Measurements from ENCODE around the gene COL5A1.
A peak's percentile ranks its signal among the peaks of the same experiment; 100 is the strongest.

The COL5A1 gene

GRCh38 chr9:134827993-134828392 lies 186.4 kb downstream of the COL5A1 start:
- no peak overlapping the region for H3K14ac ChIP-seq (ENCODE audit: low read length in 2 of 2)
- no peaks in the 10 kb centered on the region for H3K4me1 ChIP-seq (ENCODE audit: control insufficient read depth, insufficient read depth, low read depth, low read length)
- H3K9me3 ChIP-seq (ENCODE audit: control insufficient read depth, low read length), result no peaks in the 10 kb centered on the region
- no peak overlapping the region for H3K4me3 ChIP-seq (ENCODE audit: insufficient read depth in 1 of 2, low read depth in 1 of 2, low read length in 2 of 2)
- no peak for DNase-seq
- H3K36me3 ChIP-seq (ENCODE audit: control insufficient read depth in 1 of 2, insufficient read depth in 2 of 2, low read depth in 1 of 2, low read length in 2 of 2), result peaks cover 87 to 95% of the 10 kb centered on the region in 2 experiments
- no peak overlapping the region for H3K18ac ChIP-seq (ENCODE audit: low read depth in 1 of 2, low read length in 2 of 2)
- H3K23ac ChIP-seq (ENCODE audit: low read length in 2 of 2), result no peak overlapping the region
- H4K91ac ChIP-seq (ENCODE audit: low read length), result peak overlapping the region; percentile 34
- no peak overlapping the region for H2BK120ac ChIP-seq (ENCODE audit: low read depth, low read length)
- H2BK12ac ChIP-seq (ENCODE audit: low read length in 2 of 2), result no peak overlapping the region
- no peak overlapping the region for H2BK15ac ChIP-seq (ENCODE audit: low read depth, poor library complexity, severe bottlenecking)
- no peaks in the 10 kb centered on the region for H3K27me3 ChIP-seq (ENCODE audit: control insufficient read depth in 1 of 2, insufficient read depth in 1 of 2, low read length in 2 of 2)
- H3K27ac ChIP-seq (ENCODE audit: low read length, poor library complexity, severe bottlenecking), result no peak overlapping the region
- no peak overlapping the region for H2AFZ ChIP-seq (ENCODE audit: low read depth, low read length)
- 97% methylated on average over 12 of the region's 12 CpGs for WGBS
- no peak overlapping the region for H3K4me2 ChIP-seq (ENCODE audit: low read length, poor library complexity, severe bottlenecking)
- H2AK5ac ChIP-seq (ENCODE audit: low read length, severe bottlenecking), result no peak overlapping the region
- H2BK5ac ChIP-seq (ENCODE audit: low read depth, low read length, poor library complexity, severe bottlenecking), result no peak overlapping the region
- H3K4ac ChIP-seq (ENCODE audit: low read depth in 1 of 2, low read length in 2 of 2), result no peak overlapping the region
- no peaks in the 10 kb centered on the region for H3K79me1 ChIP-seq (replicated peaks; ENCODE audit: low read length, poor library complexity, severe bottlenecking)
- no peak overlapping the region for H3K9ac ChIP-seq (ENCODE audit: low read length)
- H4K8ac ChIP-seq (ENCODE audit: low read length), result no peak overlapping the region

GRCh38 chr9:134828892-134829291 lies 187.3 kb downstream of the COL5A1 start:
- Histone ChIP-seq H3K14ac (ENCODE audit: low read length in 2 of 2) (no peak overlapping the region), H3K27me3 (ENCODE audit: control insufficient read depth in 1 of 2, insufficient read depth in 1 of 2, low read length in 2 of 2) (no peaks in the 10 kb centered on the region), H3K36me3 (ENCODE audit: control insufficient read depth in 1 of 2, insufficient read depth in 2 of 2, low read depth in 1 of 2, low read length in 2 of 2) (peaks cover 86 to 95% of the 10 kb centered on the region in 2 experiments), H4K91ac (ENCODE audit: low read length) (no peak overlapping the region), H3K79me1 (replicated peaks; ENCODE audit: low read length, poor library complexity, severe bottlenecking) (no peaks in the 10 kb centered on the region), H3K4me1 (ENCODE audit: control insufficient read depth, insufficient read depth, low read depth, low read length) (no peaks in the 10 kb centered on the region), H3K18ac (ENCODE audit: low read depth in 1 of 2, low read length in 2 of 2) (peak overlapping the region in 1 of 2 experiments; percentile 4), H2BK120ac (ENCODE audit: low read depth, low read length) (no peak overlapping the region), H2BK15ac (ENCODE audit: low read depth, poor library complexity, severe bottlenecking) (no peak overlapping the region), H3K4me2 (ENCODE audit: low read length, poor library complexity, severe bottlenecking) (no peak overlapping the region), H2AK5ac (ENCODE audit: low read length, severe bottlenecking) (no peak overlapping the region), H3K4me3 (ENCODE audit: insufficient read depth in 1 of 2, low read depth in 1 of 2, low read length in 2 of 2) (no peak overlapping the region), H2BK5ac (ENCODE audit: low read depth, low read length, poor library complexity, severe bottlenecking) (no peak overlapping the region), H3K9me3 (ENCODE audit: control insufficient read depth, low read length) (no peaks in the 10 kb centered on the region), H3K27ac (ENCODE audit: low read length, poor library complexity, severe bottlenecking) (no peak overlapping the region), H3K9ac (ENCODE audit: low read length) (no peak overlapping the region), H4K8ac (ENCODE audit: low read length) (no peak overlapping the region), H2AFZ (ENCODE audit: low read depth, low read length) (no peak overlapping the region), H3K4ac (ENCODE audit: low read depth in 1 of 2, low read length in 2 of 2) (no peak overlapping the region), H3K23ac (ENCODE audit: low read length in 2 of 2) (no peak overlapping the region), H2BK12ac (ENCODE audit: low read length in 2 of 2) (no peak overlapping the region)
- 89% methylated on average over 11 of the region's 11 CpGs for WGBS
- DNase-seq, result no peak

- Histone ChIP-seq H2BK120ac (ENCODE audit: low read depth, low read length) (no peak overlapping the region), H3K4me2 (ENCODE audit: low read length, poor library complexity, severe bottlenecking) (no peak overlapping the region), H3K36me3 (ENCODE audit: control insufficient read depth in 1 of 2, insufficient read depth in 2 of 2, low read depth in 1 of 2, low read length in 2 of 2) (peaks cover 86 to 95% of the 10 kb centered on the region in 2 experiments), H3K14ac (ENCODE audit: low read length in 2 of 2) (no peak overlapping the region), H2BK15ac (ENCODE audit: low read depth, poor library complexity, severe bottlenecking) (no peak overlapping the region), H3K9ac (ENCODE audit: low read length) (no peak overlapping the region), H2BK12ac (ENCODE audit: low read length in 2 of 2) (no peak overlapping the region), H2AK5ac (ENCODE audit: low read length, severe bottlenecking) (no peak overlapping the region), H3K27ac (ENCODE audit: low read length, poor library complexity, severe bottlenecking) (no peak overlapping the region), H3K18ac (ENCODE audit: low read depth in 1 of 2, low read length in 2 of 2) (no peak overlapping the region), H3K9me3 (ENCODE audit: control insufficient read depth, low read length) (no peaks in the 10 kb centered on the region), H2AFZ (ENCODE audit: low read depth, low read length) (no peak overlapping the region), H4K8ac (ENCODE audit: low read length) (no peak overlapping the region), H2BK5ac (ENCODE audit: low read depth, low read length, poor library complexity, severe bottlenecking) (no peak overlapping the region), H3K27me3 (ENCODE audit: control insufficient read depth in 1 of 2, insufficient read depth in 1 of 2, low read length in 2 of 2) (no peaks in the 10 kb centered on the region), H3K4ac (ENCODE audit: low read depth in 1 of 2, low read length in 2 of 2) (no peak overlapping the region), H3K4me1 (ENCODE audit: control insufficient read depth, insufficient read depth, low read depth, low read length) (no peaks in the 10 kb centered on the region), H3K4me3 (ENCODE audit: insufficient read depth in 1 of 2, low read depth in 1 of 2, low read length in 2 of 2) (no peak overlapping the region), H3K23ac (ENCODE audit: low read length in 2 of 2) (no peak overlapping the region), H4K91ac (ENCODE audit: low read length) (no peak overlapping the region), H3K79me1 (replicated peaks; ENCODE audit: low read length, poor library complexity, severe bottlenecking) (no peaks in the 10 kb centered on the region)
- WGBS, result 98% methylated on average over 35 of the region's 35 CpGs
- DNase-seq, result no peak
Observed at GRCh38 chr9:134829356-134829937, 187.8 kb downstream of the COL5A1 start.

GRCh38 chr9:134830126-134830525 lies 188.5 kb downstream of the COL5A1 start:
- H2BK15ac ChIP-seq (ENCODE audit: low read depth, poor library complexity, severe bottlenecking), result no peak overlapping the region
- H2BK12ac ChIP-seq (ENCODE audit: low read length in 2 of 2), result no peak overlapping the region
- H2AK5ac ChIP-seq (ENCODE audit: low read length, severe bottlenecking), result no peak overlapping the region
- H4K8ac ChIP-seq (ENCODE audit: low read length), result no peak overlapping the region
- H3K9ac ChIP-seq (ENCODE audit: low read length), result no peak overlapping the region
- no peaks in the 10 kb centered on the region for H3K9me3 ChIP-seq (ENCODE audit: control insufficient read depth, low read length)
- H3K4me2 ChIP-seq (ENCODE audit: low read length, poor library complexity, severe bottlenecking), result no peak overlapping the region
- H3K4me1 ChIP-seq (ENCODE audit: control insufficient read depth, insufficient read depth, low read depth, low read length), result no peaks in the 10 kb centered on the region
- 98% methylated on average over 19 of the region's 19 CpGs for WGBS
- no peak overlapping the region for H3K14ac ChIP-seq (ENCODE audit: low read length in 2 of 2)
- H3K4ac ChIP-seq (ENCODE audit: low read depth in 1 of 2, low read length in 2 of 2), result no peak overlapping the region
- peaks cover 86 to 95% of the 10 kb centered on the region in 2 experiments for H3K36me3 ChIP-seq (ENCODE audit: control insufficient read depth in 1 of 2, insufficient read depth in 2 of 2, low read depth in 1 of 2, low read length in 2 of 2)
- no peaks in the 10 kb centered on the region for H3K79me1 ChIP-seq (replicated peaks; ENCODE audit: low read length, poor library complexity, severe bottlenecking)
- H3K23ac ChIP-seq (ENCODE audit: low read length in 2 of 2), result no peak overlapping the region
- H2BK120ac ChIP-seq (ENCODE audit: low read depth, low read length), result no peak overlapping the region
- no peak overlapping the region for H3K27ac ChIP-seq (ENCODE audit: low read length, poor library complexity, severe bottlenecking)
- H3K27me3 ChIP-seq (ENCODE audit: control insufficient read depth in 1 of 2, insufficient read depth in 1 of 2, low read length in 2 of 2), result no peaks in the 10 kb centered on the region
- no peak overlapping the region for H2BK5ac ChIP-seq (ENCODE audit: low read depth, low read length, poor library complexity, severe bottlenecking)
- no peak overlapping the region for H3K18ac ChIP-seq (ENCODE audit: low read depth in 1 of 2, low read length in 2 of 2)
- H3K4me3 ChIP-seq (ENCODE audit: insufficient read depth in 1 of 2, low read depth in 1 of 2, low read length in 2 of 2), result no peak overlapping the region
- no peak overlapping the region for H2AFZ ChIP-seq (ENCODE audit: low read depth, low read length)
- no peak for DNase-seq
- H4K91ac ChIP-seq (ENCODE audit: low read length), result no peak overlapping the region

Measured in mesenchymal stem cell (in vitro differentiated cells and primary cell).